Measurements from ENCODE around the gene ATP6V1A.

GRCh38 chr3:113838631-113839209 is 91.9 kb downstream of the ATP6V1A start, which contains the start of gene GRAMD1C:
- TF ChIP-seq CTCF (IDR thresholded peaks at IDR 0.05) (peak; percentile 77 to 93 (median 86)), POLR2A (IDR thresholded peaks at IDR 0.05) (no peak)

All from Peyer's patch (tissue), 4 donors.